IPS-20b (cell line): ENCODE results near the gene RGCC.
"Not testable (repeated sequence)": the region's sequence is repeated elsewhere in the genome, so short reads cannot be mapped to it uniquely, and the experiment has no call there.

ENCODE experiments used
- H3K27ac ChIP-seq: one replicate; pipeline ENCODE4 v1.5.1; 2013; ENCODE audit warnings: low read length
- H3K27me3 ChIP-seq: 2 replicates; pipeline ENCODE4 v1.6.1; 2013; ENCODE audit warnings: mild to moderate bottlenecking, low read length, inconsistent platforms; ENCODE audit not compliant: insufficient read depth
- H3K36me3 ChIP-seq: 2 replicates; pipeline ENCODE4 v1.6.1; 2013; ENCODE audit warnings: low read depth, mild to moderate bottlenecking, inconsistent platforms, low read length, moderate library complexity; ENCODE audit not compliant: insufficient read depth
- H3K4me1 ChIP-seq: 2 replicates; pipeline ENCODE4 v1.6.1; 2013; ENCODE audit warnings: mild to moderate bottlenecking, control low read depth, inconsistent platforms, low read length, moderate library complexity; ENCODE audit not compliant: insufficient read depth
- H3K4me3 ChIP-seq: 2 replicates; pipeline ENCODE4 v1.5.1; 2013; ENCODE audit warnings: mild to moderate bottlenecking, low read length, inconsistent platforms
- H3K9ac ChIP-seq: 2 replicates; pipeline ENCODE4 v1.6.1; 2013; ENCODE audit warnings: low read depth, mild to moderate bottlenecking, inconsistent platforms, low read length, moderate library complexity
- H3K9me3 ChIP-seq: 2 replicates; pipeline ENCODE4 v1.6.1; 2013; ENCODE audit warnings: mild to moderate bottlenecking, low read depth, low read length, inconsistent platforms; ENCODE audit not compliant: insufficient read depth

Gene RGCC

DNA sequence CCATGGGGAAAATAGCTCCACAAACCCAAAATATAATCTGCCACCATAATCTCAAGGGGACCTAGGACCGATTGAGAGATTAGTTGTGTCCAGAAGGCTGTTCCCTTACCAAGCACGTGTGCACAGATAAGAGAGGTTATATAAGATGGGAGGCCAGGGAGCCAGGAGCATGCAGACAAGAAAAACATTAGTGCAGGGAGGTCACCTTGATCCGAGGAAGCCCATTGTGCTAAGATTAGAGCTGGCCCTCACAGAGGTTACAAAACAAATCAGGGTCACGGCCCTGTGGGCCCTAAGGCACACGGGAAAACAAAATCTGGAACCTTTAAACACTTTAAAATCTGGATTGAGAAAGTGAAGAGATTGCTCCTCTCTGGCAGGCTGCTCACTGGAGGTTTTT lies 37.7 kb downstream of the RGCC start:
- no peaks in the 10 kb centered on the region for H3K36me3 ChIP-seq
- H3K9ac ChIP-seq, result 0 out of 2 replicates have a peak overlapping the region, but pooled peaks have one; percentile 32
- H3K4me3 ChIP-seq, result no peak overlapping the region
- H3K27ac ChIP-seq, result no peak overlapping the region
- H3K27me3 ChIP-seq, result no peaks in the 10 kb centered on the region
- no peaks in the 10 kb centered on the region for H3K4me1 ChIP-seq
- H3K9me3 ChIP-seq, result no peaks in the 10 kb centered on the region

DNA sequence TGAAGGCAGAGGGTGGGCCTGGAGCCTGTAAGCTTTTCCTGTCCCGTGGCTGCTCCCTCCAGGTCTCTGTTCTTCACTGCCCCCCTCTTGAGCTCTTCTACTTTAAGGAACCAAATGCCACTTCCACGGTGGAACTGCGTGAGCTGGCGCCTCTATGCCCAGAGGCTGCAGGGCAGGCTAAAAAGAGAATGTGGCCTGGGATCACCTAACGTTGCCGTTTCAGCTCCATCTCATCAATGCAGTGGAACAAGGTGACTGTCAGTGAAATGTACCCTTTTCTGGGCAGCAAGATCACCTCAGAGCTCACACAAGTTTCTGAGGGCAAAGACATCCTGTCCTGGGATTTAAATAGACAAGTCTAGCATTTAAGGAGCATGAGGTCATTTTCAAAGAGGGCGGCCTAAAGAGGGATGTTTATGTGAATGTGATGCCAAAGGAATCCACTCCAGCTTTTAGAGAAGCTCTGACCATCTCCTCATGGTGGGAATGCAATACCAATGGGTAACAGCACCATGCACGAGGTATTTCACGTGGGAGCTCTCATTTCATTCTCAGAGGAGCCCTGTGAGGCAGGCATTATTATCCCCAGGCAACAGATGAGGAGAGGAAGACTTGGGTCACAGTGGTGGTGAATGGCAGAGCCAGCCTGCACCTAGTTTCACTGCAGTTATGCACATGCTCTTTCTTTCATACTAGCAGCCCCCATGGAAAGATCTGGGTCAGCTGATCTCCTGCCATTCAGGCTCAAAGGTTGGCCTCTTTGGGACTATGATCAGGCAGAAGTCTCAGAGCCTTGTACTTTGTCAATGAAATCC lies 39.3 kb downstream of the RGCC start:
- no peak overlapping the region for H3K27ac ChIP-seq
- no peaks in the 10 kb centered on the region for H3K36me3 ChIP-seq
- no peaks in the 10 kb centered on the region for H3K27me3 ChIP-seq
- no peaks in the 10 kb centered on the region for H3K9me3 ChIP-seq
- H3K9ac ChIP-seq, result no peak overlapping the region
- no peak overlapping the region for H3K4me3 ChIP-seq
- no peaks in the 10 kb centered on the region for H3K4me1 ChIP-seq

- Histone ChIP-seq H3K9me3 (no peaks in the 10 kb centered on the region), H3K9ac (no peak overlapping the region), H3K36me3 (no peaks in the 10 kb centered on the region), H3K27me3 (no peaks in the 10 kb centered on the region), H3K27ac (no peak overlapping the region), H3K4me3 (no peak overlapping the region), H3K4me1 (no peaks in the 10 kb centered on the region)
Observed at GRCh38 chr13:41497436-41497835, 40.1 kb downstream of the RGCC start.

GRCh38 chr13:41499452-41499851 lies 42.1 kb downstream of the RGCC start:
- H3K36me3 ChIP-seq, result no peaks in the 10 kb centered on the region
- H3K9me3 ChIP-seq, result peaks cover 3% of the 10 kb centered on the region; the same call in 1 of the 2 replicates
- H3K4me3 ChIP-seq, result no peak overlapping the region
- no peak overlapping the region for H3K27ac ChIP-seq
- H3K4me1 ChIP-seq, result no peaks in the 10 kb centered on the region
- H3K27me3 ChIP-seq, result no peaks in the 10 kb centered on the region
- no peak overlapping the region for H3K9ac ChIP-seq

- Histone ChIP-seq H3K9ac (no peak overlapping the region), H3K27me3 (no peaks in the 10 kb centered on the region), H3K36me3 (no peaks in the 10 kb centered on the region), H3K4me3 (no peak overlapping the region), H3K9me3 (peaks cover 3% of the 10 kb centered on the region; the same call in 1 of the 2 replicates), H3K4me1 (no peaks in the 10 kb centered on the region), H3K27ac (no peak overlapping the region)
Observed at GRCh38 chr13:41500511-41500910, 43.2 kb downstream of the RGCC start.

DNA sequence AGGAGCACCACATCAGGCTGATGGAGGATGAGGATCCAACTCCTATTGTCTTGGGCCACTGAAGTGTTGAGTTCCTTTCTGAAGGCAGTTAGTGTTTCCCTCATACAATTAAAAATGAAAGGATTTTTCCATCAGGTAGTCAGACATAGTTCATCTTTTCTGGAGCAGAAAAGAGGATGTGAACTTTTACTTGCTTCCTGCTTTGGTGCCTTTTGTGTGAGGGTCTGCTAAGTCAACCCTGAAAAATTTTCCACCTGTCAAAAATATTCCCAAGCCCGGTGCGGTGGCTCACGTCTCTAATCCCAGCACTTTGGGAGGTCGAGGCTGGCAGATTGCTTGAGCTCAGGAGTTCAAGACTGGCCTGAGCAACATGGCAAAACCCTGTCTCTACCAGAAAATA lies 43.9 kb downstream of the RGCC start:
- no peaks in the 10 kb centered on the region for H3K27me3 ChIP-seq
- no peak overlapping the region for H3K4me3 ChIP-seq
- H3K9ac ChIP-seq, result no peak overlapping the region
- H3K4me1 ChIP-seq, result no peaks in the 10 kb centered on the region
- no peaks in the 10 kb centered on the region for H3K36me3 ChIP-seq
- peaks cover 3% of the 10 kb centered on the region; the same call in 1 of the 2 replicates for H3K9me3 ChIP-seq
- H3K27ac ChIP-seq, result no peak overlapping the region

DNA sequence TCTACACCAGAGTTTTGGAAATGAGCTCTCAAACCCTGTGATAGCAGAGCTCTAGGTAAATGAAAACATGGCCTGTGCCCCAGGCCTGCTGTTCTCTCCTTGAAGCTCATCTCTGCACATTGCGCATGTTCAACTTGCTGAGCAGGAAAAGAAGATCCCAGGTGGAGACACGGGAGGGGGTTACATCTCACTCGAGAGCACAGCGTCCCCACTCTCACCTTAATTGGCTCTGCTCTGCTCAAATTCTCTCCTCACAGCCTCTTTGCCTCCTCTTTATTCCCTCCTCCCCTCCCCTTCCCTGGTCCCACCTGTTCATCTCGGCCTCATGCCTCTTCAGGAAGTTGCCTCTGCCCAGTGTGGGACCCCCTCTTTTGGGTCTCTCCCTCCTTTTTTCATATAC lies 44.7 kb downstream of the RGCC start:
- no peaks in the 10 kb centered on the region for H3K36me3 ChIP-seq
- no peaks in the 10 kb centered on the region for H3K4me1 ChIP-seq
- peaks cover 3% of the 10 kb centered on the region; the same call in 1 of the 2 replicates for H3K9me3 ChIP-seq
- H3K27ac ChIP-seq, result no peak overlapping the region
- no peak overlapping the region for H3K9ac ChIP-seq
- no peaks in the 10 kb centered on the region for H3K27me3 ChIP-seq
- no peak overlapping the region for H3K4me3 ChIP-seq

- H3K27me3 ChIP-seq, result no peaks in the 10 kb centered on the region
- no peaks in the 10 kb centered on the region for H3K4me1 ChIP-seq
Observed at GRCh38 chr13:41502673-41503072, 45.3 kb downstream of the RGCC start.

GRCh38 chr13:41503356-41503755 lies 46.0 kb downstream of the RGCC start:
- H3K4me1 ChIP-seq, result no peaks in the 10 kb centered on the region
- no peak overlapping the region for H3K4me3 ChIP-seq
- peaks cover 3% of the 10 kb centered on the region; the same call in 1 of the 2 replicates for H3K9me3 ChIP-seq
- H3K9ac ChIP-seq, result no peak overlapping the region
- H3K27ac ChIP-seq, result no peak overlapping the region
- no peaks in the 10 kb centered on the region for H3K36me3 ChIP-seq
- no peaks in the 10 kb centered on the region for H3K27me3 ChIP-seq

More at GRCh38 chr13:41502673-41503072, 45.3 kb downstream of the RGCC start:
- no peaks in the 10 kb centered on the region for H3K36me3 ChIP-seq
- peaks cover 3% of the 10 kb centered on the region; the same call in 1 of the 2 replicates for H3K9me3 ChIP-seq
- no peak overlapping the region for H3K4me3 ChIP-seq
- H3K9ac ChIP-seq, result no peak overlapping the region
- H3K27ac ChIP-seq, result no peak overlapping the region

DNA sequence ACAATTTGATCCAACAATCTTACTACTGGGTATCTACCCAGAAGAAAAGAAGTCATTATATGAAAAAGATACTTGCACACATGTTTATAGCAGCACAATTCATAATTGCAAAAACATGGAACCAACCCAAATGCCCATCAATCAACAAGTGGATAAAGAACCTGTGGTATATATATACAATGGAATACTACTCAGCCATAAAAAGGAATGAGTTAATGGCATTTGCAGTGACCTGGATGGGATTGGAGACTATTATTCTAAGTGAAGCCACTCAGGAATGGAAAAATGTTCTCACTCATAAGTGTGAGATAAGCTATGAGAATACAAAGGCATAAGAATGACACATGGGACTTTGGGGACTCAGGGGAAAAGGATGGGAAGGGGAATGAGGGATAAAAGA lies 47.3 kb downstream of the RGCC start:
- H3K4me1 ChIP-seq, H3K9me3 ChIP-seq, H3K9ac ChIP-seq, H3K27me3 ChIP-seq, H3K4me3 ChIP-seq, H3K36me3 ChIP-seq, H3K27ac ChIP-seq: not testable (repeated sequence)

- Histone ChIP-seq H3K4me1 (no peaks in the 10 kb centered on the region), H3K36me3 (no peaks in the 10 kb centered on the region), H3K9ac (no peak overlapping the region), H3K4me3 (no peak overlapping the region), H3K27me3 (no peaks in the 10 kb centered on the region), H3K27ac (no peak overlapping the region), H3K9me3 (peaks cover 3% of the 10 kb centered on the region; the same call in 1 of the 2 replicates)
Observed at GRCh38 chr13:41505209-41505835, 48.0 kb downstream of the RGCC start.

GRCh38 chr13:41506312-41506711 lies 49.0 kb downstream of the RGCC start:
- Histone ChIP-seq H3K4me3 (no peak overlapping the region), H3K9me3 (peaks cover 3% of the 10 kb centered on the region; the same call in 1 of the 2 replicates), H3K9ac (no peak overlapping the region), H3K36me3 (no peaks in the 10 kb centered on the region), H3K27ac (no peak overlapping the region), H3K27me3 (no peaks in the 10 kb centered on the region), H3K4me1 (no peaks in the 10 kb centered on the region)
